SK-N-SH (cell line): ENCODE data around the gene XPR1. TPM values are rescaled to one million over a fixed set of nuclear protein-coding genes. Genes with fewer than 3 reads are reported as not detected.

Experiments
- polyA plus RNA-seq, 3 experiments: library from polyadenylated mRNA; depleted of rRNA; stranded (reverse); fragments of >200 nt; gene quantifications; 2 replicates each; pipeline ENCODE4 v1.2.3, GENCODE V29; 2012
- small RNA-seq, 7 experiments: library from RNA; depleted of rRNA; stranded (forward); fragments of <200 nt; gene quantifications; one replicate each; pipeline ENCODE3, GENCODE V24; 2012

The XPR1 gene
- polyA plus RNA-seq, 1 of the 3 experiments (the other 2 are of a cell fraction) = 7.9 TPM

Small RNAs within 50 kb of the gene (small RNA-seq; reads per million reads assigned to genes)
- gene RF00026 = 0 reads per million in 7 experiments

Other genes with a start within 250 kb of the XPR1 start
- gene ACBD6, start 129.4 kb upstream of the XPR1 start, polyA plus RNA-seq (2012; rRNA removed) = 60.9 and 65.2 TPM in 2 replicates
- not detected in 2 replicates for gene OVAAL, start 73.1 kb upstream of the XPR1 start, polyA plus RNA-seq (2012; rRNA removed)